LNCaP clone FGC (cell line): ENCODE data around the gene CD247.
A peak's percentile ranks its signal among the peaks of the same experiment; 100 is the strongest.

Experiments used
- DNase-seq: peaks from one replicate; pipeline ENCODE4 v3.0.0-alpha.2; 2011; ENCODE audit warnings: low read depth
- H3K4me3 ChIP-seq: 2 replicates; pipeline ENCODE4 v1.5.1; 2011; ENCODE audit warnings: mild to moderate bottlenecking, low read depth, low read length, control low read depth
- CTCF ChIP-seq: IDR thresholded peaks from 2 replicates; pipeline ENCODE4 v1.5.1; 2012; ENCODE audit warnings: mild to moderate bottlenecking; ENCODE audit not compliant: control insufficient read depth, insufficient read depth; ENCODE audit errors: extremely low read depth

Gene CD247

DNA sequence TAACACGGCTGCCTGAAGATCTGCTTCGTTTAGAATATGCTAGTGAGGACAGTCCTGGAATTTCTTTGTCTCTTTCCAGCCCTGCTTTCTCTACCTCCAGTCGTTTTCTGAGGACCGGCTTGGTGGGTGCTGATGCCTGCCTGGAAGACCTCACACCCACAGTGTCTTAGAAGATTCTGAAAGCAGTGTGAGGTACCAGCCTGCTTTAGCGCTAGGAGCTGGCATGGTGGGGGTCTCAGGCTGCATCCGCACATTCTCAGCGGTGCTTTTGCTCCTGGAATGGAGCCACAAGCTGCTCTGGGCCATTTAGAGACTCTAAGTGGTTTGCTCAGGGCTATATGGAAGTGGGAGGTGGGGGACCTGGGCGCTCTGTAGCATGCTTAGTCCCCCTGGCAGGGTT lies 61.4 kb downstream of the CD247 start:
- TF ChIP-seq CTCF: no peak
- no peak for DNase-seq
- no peak overlapping the region for H3K4me3 ChIP-seq

DNA sequence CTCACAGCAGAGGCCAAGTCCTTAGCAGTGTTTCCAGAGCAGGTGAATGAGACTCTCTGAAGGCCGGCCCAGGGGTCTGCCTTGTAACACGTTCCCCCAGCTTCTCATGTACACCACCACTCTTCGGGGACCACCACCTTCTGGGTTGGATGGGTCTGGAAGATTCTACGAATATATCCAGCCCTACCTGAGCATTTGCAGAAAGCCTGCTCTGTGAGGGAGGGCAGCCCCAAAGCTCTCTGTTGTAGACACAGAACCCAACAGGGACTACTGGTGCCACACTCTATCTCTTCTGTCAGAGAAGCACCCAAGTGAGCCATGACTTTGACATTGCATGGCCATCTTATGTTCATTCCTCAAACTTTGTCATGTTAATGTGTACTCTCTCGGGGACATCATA lies 61.8 kb downstream of the CD247 start:
- H3K4me3 ChIP-seq: no peak overlapping the region
- no peak for DNase-seq
- no peak for TF ChIP-seq CTCF

DNA sequence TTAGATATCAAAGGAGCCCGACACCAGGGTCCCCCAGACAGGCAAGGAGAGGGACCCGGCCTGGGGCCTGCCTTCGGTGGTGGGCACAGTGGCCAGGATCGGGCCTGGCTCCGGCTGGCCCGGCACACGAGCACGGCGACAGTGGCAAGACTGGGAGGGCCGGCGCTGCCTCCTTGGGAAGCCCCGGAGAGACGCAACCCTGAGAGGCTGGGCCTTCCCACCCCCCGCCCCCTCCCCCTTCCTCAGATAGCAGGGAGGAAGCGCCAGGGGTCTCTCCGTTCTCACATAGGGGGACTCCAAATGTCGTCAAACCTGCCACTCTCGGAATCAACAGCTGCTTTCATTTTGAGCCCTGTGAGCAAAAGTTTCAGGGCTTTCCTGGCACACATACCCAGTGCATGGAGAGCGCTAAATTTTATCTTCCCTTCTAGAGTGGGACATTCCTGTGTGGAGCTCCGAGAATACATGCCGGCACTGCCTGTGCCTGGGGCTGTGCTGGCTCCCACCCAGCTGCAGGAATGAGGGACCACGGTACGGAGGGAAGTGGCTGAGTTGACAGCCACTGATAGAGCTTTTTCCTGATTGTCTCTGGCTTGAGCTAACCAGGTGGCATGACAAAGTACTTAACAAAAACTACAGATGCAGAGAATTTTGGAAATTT lies 62.4 kb downstream of the CD247 start:
- TF ChIP-seq CTCF: no peak
- DNase-seq: no peak
- H3K4me3 ChIP-seq: no peak overlapping the region

DNA sequence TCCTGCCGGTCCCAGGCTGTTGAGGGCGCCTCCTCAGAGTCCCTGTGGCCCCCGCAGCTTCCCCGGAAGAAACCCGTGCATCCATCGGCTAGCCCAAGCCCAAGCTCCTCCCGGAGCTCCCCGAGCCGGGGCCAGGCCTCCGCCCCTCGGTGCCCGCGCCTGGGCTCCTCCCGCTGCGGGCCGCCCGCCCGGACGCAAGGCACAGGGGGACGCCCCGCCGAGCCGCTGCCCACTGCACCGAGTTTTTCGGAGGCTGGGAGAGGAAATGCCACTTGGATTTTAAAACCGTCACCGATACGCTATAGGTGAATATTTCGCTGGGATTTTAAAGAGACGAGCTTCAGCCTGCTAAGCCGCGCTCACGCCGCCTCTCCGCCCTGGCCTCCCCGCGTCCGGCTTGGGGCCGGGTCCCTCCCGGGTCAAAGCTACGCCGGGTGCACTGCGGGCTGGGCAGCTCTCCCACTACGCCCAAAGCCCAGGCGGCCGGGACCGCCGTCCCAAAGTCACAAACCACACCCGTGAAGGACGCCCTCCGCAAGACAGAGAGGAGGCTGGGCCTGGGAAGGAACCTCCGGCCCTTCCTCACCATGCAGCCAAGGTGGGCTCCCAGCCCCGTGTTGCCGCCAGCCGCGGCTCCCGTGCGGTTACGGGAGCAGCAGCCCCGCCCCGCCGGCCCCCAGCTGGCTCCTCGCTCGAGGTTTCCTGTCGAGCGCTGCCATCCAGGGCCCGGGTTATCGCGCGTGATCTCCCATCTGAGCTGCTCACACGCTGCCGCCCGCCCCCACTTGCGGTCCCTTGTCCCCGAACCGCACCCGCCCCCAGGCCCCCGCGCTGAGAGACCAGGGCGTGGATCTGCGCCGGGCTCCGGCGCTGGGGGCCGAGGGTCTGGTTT lies 63.2 kb downstream of the CD247 start:
- TF ChIP-seq CTCF: no peak
- peak overlapping the region; percentile 45 for H3K4me3 ChIP-seq
- DNase-seq: no peak

GRCh38 chr1:167454304-167454893 lies 63.9 kb downstream of the CD247 start:
- no peak for TF ChIP-seq CTCF
- DNase-seq: no peak
- peak overlapping the region; percentile 45 for H3K4me3 ChIP-seq

GRCh38 chr1:167453123-167453522 lies 65.2 kb downstream of the CD247 start:
- no peak for DNase-seq
- no peak for TF ChIP-seq CTCF

More at GRCh38 chr1:167453123-167453522, 65.2 kb downstream of the CD247 start:
- H3K4me3 ChIP-seq: no peak overlapping the region
